Brain pericyte (primary cell): ENCODE data around the gene MASP1.
"Not testable (repeated sequence)": the region's sequence is repeated elsewhere in the genome, so short reads cannot be mapped to it uniquely, and the experiment has no call there.

Experiments used
- DNase-seq: peaks from one replicate; pipeline ENCODE4 v3.0.0-alpha.2; 2012; ENCODE audit warnings: low read depth, low spot score

MASP1 gene

DNA sequence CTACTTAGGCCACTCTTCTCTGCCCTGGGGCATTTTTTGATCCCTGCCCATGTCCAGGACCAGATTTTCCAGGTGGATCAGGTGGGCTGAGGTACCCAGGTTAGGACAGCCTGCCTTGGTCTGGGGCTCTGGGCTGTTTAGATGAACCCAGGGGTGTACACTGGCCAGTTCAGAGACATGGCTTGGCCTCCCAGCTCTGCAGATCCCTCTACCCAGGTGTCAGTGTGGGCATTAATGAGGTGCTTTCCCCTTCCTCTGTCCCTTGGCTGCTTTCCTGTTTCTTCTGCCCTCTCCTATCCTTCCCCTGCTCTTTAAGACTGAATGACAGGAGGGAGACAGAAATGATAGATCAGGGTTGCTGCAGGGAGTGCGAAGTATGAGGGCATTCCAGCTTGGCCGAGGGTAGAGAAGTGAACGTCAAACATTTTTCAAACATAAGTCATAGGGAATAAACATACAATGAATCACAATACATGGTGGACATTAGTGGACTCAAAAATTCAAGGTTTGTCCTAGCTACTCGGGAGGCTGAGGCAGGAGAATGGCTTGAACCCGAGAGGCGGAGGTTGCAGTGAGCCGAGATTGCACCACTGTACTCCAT lies 63.8 kb downstream of the MASP1 start:
- DNase-seq, result no peak

GRCh38 chr3:187223799-187224198 lies 67.7 kb downstream of the MASP1 start:
- DNase-seq, result no peak

DNA sequence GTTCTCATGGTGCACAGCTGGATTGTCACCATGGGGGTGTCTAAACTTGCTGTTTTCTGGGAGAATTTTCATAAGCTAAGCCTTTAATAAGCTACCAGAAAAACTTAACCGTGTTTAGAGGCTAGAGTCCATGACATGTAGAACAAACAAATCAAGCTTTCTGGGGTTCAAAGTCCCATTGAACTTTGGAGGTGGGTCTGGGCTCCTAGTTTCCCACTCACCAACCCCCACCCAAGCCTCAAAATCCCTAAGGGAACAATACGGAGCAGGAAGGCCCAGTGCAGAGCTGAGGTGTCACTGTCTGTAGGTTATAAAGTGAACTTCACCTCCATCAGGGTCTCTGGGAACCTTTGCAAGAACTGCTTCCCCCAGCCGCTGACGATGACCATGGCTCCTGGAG lies 68.7 kb downstream of the MASP1 start:
- DNase-seq, result no peak

- no peak for DNase-seq
These were observed 76.1 kb downstream of the MASP1 start for GRCh38 chr3:187215460-187215859.

DNA sequence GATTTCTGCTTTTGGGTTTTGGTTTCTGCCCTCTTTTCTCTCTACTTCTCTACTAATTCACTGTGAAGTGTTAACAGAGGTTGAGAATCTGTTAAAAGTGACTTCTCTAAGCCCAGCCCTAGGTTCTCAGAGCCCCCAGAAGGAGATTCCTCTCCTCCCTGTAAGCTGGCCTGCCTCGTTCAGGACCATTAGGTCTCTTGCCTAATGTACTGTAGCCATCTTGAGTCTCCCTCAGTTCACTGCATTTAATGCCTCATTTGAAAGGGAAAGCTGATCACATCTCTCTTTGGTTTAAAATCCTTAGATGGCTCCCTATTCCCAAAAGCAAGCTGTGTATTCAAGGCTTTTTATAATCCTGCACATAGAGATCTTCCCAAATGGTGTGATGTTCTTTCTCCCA lies 77.9 kb downstream of the MASP1 start:
- no peak for DNase-seq

DNA sequence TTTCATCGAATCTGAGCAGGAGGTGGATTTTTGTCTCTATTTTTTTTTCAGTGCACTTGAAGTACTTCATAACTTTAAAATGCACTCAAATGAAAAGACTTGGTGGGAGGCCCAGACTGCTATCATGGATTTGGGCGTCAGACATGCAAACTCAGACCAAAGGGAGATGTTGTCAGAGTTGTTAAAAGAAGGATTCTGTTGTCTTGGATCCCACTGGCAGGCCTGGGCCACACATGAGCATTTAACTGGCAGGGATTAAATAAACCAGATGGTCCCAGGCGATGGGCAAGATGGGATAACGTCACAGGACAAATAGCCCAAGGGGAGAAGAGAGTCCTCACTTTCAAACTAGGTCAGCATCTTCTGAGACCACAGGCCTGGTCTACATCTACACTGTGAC lies 78.8 kb downstream of the MASP1 start:
- DNase-seq, result no peak

- DNase-seq, result no peak
These were observed 79.4 kb downstream of the MASP1 start for GRCh38 chr3:187212196-187212545.

DNA sequence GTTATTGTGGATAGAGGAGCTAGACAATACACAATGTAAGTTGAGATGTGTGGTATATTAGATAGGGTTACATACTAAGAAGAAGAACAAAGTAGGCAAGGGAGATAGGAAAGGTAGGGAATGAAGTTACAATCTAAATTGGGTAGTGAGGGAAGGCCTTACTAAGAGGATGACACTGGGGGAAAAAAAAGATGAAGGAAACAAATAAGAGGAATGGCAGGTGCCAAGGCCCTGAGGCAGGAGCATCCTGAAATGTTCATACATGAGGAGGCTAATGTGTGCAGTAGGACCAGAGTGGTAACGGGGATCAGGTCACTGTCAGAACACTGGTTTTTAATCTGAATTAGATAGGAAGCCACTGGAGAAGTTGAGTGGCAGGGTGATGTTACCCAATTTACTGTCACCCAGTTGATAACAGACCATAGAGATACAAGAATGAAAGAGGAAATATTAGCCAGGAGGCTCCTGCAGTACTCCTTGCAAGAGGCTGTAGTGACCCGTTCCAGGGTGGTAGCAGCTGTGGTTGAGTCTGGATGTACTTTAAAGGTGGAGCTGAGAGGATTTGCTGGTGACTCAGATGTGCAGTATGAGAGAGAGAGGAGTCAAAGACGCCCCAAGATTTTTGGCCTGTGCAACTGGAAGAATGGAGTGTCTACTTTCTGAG lies 79.9 kb downstream of the MASP1 start:
- no peak for DNase-seq

- DNase-seq, result no peak
These were observed 80.8 kb downstream of the MASP1 start for GRCh38 chr3:187210545-187211327.

GRCh38 chr3:187210091-187210490 lies 81.4 kb downstream of the MASP1 start:
- DNase-seq, result no peak

- no peak for DNase-seq
These were observed 82.0 kb downstream of the MASP1 start for GRCh38 chr3:187209491-187209890.

DNA sequence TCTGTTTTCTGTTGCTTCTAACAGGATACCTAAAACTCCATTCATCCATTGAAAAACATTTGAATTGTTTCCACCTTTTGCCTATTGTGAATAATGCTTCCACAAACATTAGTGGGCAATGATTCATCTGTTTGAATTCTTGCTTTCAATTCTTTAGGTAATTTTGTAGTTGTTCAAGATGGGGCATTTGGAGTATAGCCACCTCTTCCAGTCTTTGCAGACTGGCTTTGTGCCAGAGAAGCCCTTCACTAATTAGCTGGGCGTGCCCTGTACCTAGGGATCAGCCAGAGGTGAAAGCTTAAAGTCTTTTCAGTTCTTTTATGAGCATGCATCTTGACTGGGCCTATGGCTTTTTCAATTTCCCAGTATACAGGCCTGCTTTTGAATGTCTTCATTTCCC lies 83.4 kb downstream of the MASP1 start:
- DNase-seq, result no peak

DNA sequence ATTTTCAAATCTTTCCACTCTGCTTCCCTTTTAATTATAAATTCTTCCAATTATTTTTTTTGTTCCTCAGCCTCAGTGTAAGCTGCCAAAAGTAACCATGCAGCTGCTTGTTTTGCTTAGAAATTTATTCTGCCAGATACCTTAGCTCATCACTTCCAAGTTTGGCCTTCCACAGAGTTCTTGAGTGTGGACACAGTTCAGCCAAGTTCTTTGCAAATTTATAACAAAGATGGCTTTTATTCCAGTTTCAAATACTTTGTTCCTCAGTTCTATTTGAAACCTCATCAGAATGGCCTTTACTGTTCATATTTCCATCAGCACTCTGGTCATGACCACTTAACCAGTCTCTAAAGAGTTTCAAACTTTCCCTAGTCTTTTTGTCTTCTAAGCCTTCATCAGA lies 83.9 kb downstream of the MASP1 start:
- no peak for DNase-seq

DNA sequence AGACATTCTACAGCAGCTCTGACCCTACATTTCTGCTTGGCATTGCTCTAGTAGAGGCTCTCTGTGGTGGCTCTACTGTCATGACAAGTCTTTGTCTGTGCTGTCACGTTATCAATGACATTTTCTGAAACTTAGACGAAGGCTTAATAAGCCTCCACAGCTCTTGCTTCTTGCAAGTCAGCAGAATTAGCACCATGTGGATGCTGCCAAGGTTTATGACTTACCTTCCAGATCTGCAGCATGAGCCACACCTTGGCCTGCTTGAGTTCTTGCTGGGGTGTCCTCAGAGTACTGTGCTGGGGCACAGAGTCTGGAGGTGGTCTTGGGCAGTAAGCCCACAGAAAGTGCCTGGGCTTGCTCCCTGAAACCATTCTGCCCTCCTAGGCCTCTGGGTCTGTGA lies 84.5 kb downstream of the MASP1 start:
- DNase-seq, result no peak

GRCh38 chr3:187205683-187206082 lies 85.9 kb downstream of the MASP1 start:
- no peak for DNase-seq

GRCh38 chr3:187199463-187200050 lies 92.0 kb downstream of the MASP1 start:
- not testable (repeated sequence) for DNase-seq

- no peak for DNase-seq
These were observed 93.0 kb downstream of the MASP1 start for GRCh38 chr3:187198490-187198889.

DNA sequence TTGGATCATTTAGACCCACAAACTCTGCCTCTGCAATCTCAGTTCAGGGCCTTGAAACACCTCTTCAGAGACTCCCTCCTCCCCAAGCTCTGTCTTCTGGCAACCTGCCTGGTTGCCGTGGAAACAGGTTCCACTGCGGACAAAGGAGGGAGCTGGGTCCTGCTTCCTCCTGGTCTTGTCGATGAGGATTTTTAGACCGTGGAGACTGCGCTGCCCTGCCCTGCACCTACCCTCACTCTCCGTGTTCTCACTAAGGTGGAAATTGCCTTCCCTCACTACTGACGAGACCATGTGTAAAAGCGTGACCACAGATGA lies 94.2 kb downstream of the MASP1 start, which contains the start of gene RTP1:
Gene RTP1, plus strand, starts transcription at position 152 of the 315 bp plus-strand sequence. Its CDS starts 30 bp downstream, at position 182.
- DNase-seq, result no peak

DNA sequence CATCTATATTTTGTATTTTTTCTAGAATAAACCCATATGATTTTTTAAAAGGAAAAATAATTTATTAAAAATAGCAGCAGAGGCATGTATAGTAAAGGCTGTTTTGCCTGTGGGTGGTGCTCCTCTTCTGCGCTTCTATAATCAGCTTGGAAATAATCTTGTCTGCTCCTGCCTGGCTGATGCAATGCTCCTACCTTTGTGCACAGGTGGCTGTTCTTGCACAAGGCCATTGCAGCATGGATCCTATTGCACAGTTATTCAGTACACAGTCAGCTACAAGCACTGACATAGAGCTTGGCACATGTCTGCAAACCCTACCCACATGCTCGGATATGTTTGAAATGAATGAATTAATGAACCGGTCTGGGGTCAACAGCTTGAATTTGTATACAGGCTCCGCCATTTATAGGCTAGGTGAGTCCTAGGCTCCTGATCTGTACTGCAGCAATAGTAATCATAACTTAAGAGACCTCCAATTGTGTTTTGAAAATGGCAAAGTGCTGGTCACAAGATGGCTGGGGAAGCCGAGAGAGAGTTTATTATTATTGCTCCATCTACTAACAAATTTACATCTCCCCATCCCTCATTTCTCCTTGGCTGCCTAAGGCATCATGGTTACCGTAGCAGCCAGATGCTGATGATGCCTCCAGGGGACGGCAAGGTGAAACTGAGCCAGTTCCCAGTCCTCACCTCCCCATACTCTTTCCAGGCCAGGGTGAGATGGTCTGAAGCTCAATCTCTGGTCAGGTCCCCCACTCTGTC lies 94.8 kb downstream of the MASP1 start:
- no peak for DNase-seq

- DNase-seq, result no peak
These were observed 98.4 kb downstream of the MASP1 start for GRCh38 chr3:187193181-187193580.

DNA sequence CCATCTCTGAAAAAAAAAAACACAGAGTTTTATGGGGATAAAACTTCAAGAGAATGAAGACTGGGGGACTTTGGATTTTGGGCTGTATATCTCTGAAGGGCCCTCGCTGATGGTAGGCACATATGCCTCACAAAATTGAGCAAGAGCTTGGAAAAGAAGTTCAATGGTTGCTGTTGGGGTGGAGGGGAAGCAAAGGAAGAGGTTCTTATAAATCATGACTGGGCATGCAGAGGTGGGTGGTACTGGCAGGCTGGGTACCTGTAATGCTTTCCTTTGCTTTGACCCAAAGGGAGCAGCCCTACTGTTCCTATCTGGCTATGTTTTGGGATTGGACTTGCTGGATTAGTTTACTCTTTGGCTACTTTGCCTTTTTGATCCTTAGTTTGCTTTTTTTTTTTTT lies 100.3 kb downstream of the MASP1 start:
- DNase-seq, result no peak

DNA sequence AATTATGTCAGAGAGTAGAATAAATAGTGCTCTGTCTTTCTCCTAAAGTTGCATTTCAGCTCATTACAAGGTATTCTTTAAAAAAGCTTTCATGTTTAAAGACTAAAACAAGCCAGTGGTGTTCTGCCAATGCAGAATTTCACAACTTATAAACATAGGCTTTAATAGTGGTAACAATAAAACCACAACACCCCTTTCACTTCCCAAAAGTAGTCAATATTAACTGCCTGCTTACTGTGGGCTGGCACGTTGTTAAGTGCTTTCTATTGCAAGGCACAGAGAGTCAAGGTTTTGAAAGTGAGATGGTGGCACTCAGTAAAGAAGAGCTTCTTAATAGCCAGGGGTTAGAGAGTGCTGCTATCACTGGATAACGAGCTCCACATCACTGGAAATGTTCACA lies 102.6 kb downstream of the MASP1 start:
- no peak for DNase-seq
